Measurements from ENCODE around the gene GSTA4.

GSTA4 gene

GRCh38 chr6:52995913-52996645, 995 bp upstream of the GSTA4 start (continued):
- peak; percentile 79 for TF ChIP-seq CREB5 (CRISPR knock-in tag; IDR thresholded peaks at IDR 0.05; ENCODE audit: low read depth)

GRCh38 chr6:52994839-52995088, 320 bp downstream of the GSTA4 start:
- TF ChIP-seq PATZ1 (CRISPR knock-in tag; IDR thresholded peaks at IDR 0.05; ENCODE audit: borderline replicate concordance) (0 out of 2 replicates have a peak, but pooled peaks have one; percentile 15), ARNTL (CRISPR knock-in tag; IDR thresholded peaks at IDR 0.05; ENCODE audit: borderline replicate concordance, low read depth) (no peak), ZNF70 (CRISPR knock-in tag; IDR thresholded peaks at IDR 0.05) (no peak), ZC3H10 (CRISPR knock-in tag; IDR thresholded peaks at IDR 0.05) (no peak), ZNF8 (CRISPR knock-in tag; IDR thresholded peaks at IDR 0.05) (no peak), POU6F1 (CRISPR knock-in tag; IDR thresholded peaks at IDR 0.05; ENCODE audit: borderline replicate concordance, low read depth) (no peak), CREB5 (CRISPR knock-in tag; IDR thresholded peaks at IDR 0.05; ENCODE audit: low read depth) (no peak)
- peak; percentile 47 for ATAC-seq

- no peak for TF ChIP-seq BACH2 (CRISPR knock-in tag; IDR thresholded peaks at IDR 0.05; ENCODE audit: borderline replicate concordance)
- no peak for TF ChIP-seq TSHZ2 (CRISPR knock-in tag; IDR thresholded peaks at IDR 0.05)
- no peak for TF ChIP-seq CSDC2 (CRISPR knock-in tag; IDR thresholded peaks at IDR 0.05)
- no peak for TF ChIP-seq GLIS3 (CRISPR knock-in tag; IDR thresholded peaks at IDR 0.05)
- no peak for TF ChIP-seq CSRNP3 (CRISPR knock-in tag; IDR thresholded peaks at IDR 0.05)
- no peak for TF ChIP-seq OSR1 (CRISPR knock-in tag; IDR thresholded peaks at IDR 0.05)
- TF ChIP-seq PPARA (CRISPR knock-in tag; IDR thresholded peaks at IDR 0.05; ENCODE audit: borderline replicate concordance): no peak
- TF ChIP-seq ARNTL (CRISPR knock-in tag; IDR thresholded peaks at IDR 0.05; ENCODE audit: borderline replicate concordance, low read depth): no peak
- ATAC-seq: peak; percentile 14
Measured at GRCh38 chr6:52994031-52994838, 849 bp downstream of the GSTA4 start.

Measured in SK-N-SH treated with all-trans-retinoic acid at 6 μM for 48 hours (cell line).